ENCODE results near the gene CCDC150.
"Not testable (repeated sequence)": the region's sequence is repeated elsewhere in the genome, so short reads cannot be mapped to it uniquely, and the experiment has no call there.

Gene CCDC150

GRCh38 chr2:196718419-196719109 is 79.0 kb downstream of the CCDC150 start:
- DNase-seq = no peak

GRCh38 chr2:196719110-196719872 is 79.8 kb downstream of the CCDC150 start:
- DNase-seq = no peak

- DNase-seq = no peak
These were observed 84.1 kb downstream of the CCDC150 start for GRCh38 chr2:196723571-196723970.

- DNase-seq = no peak
These were observed 85.7 kb downstream of the CCDC150 start for GRCh38 chr2:196725218-196725617.

GRCh38 chr2:196725882-196726281 is 86.4 kb downstream of the CCDC150 start:
- peak; percentile 7 for DNase-seq

GRCh38 chr2:196729418-196729817 is 89.9 kb downstream of the CCDC150 start:
- DNase-seq = no peak

- DNase-seq = not testable (repeated sequence)
These were observed 97.1 kb downstream of the CCDC150 start for GRCh38 chr2:196736646-196737045.

- DNase-seq = no peak
These were observed 97.5 kb downstream of the CCDC150 start for GRCh38 chr2:196737046-196737445.

- DNase-seq = no peak
These were observed 99.5 kb downstream of the CCDC150 start for GRCh38 chr2:196739031-196739430.

GRCh38 chr2:196742216-196742615 is 102.7 kb downstream of the CCDC150 start:
- no peak for DNase-seq

- no peak for DNase-seq
These were observed 103.2 kb downstream of the CCDC150 start for GRCh38 chr2:196742685-196743084.

GRCh38 chr2:196743165-196743564 is 103.7 kb downstream of the CCDC150 start:
- DNase-seq = no peak

GRCh38 chr2:196745711-196746110 is 106.2 kb downstream of the CCDC150 start:
- no peak for DNase-seq

GRCh38 chr2:196747400-196747799 is 107.9 kb downstream of the CCDC150 start:
- no peak for DNase-seq

GRCh38 chr2:196748123-196748522 is 108.6 kb downstream of the CCDC150 start:
- DNase-seq = no peak

- no peak for DNase-seq
These were observed 110.9 kb downstream of the CCDC150 start for GRCh38 chr2:196750291-196750923.

GRCh38 chr2:196750977-196751631 is 111.6 kb downstream of the CCDC150 start:
- DNase-seq = peak; percentile 68

- DNase-seq = no peak
These were observed 119.2 kb downstream of the CCDC150 start for GRCh38 chr2:196758474-196759377.

- DNase-seq = no peak
These were observed 119.8 kb downstream of the CCDC150 start for GRCh38 chr2:196759378-196759706.

GRCh38 chr2:196767101-196767500 is 127.6 kb downstream of the CCDC150 start:
- DNase-seq = no peak

Data from CD4-positive, alpha-beta T cell treated with Interleukin-10 for 1 hour (primary cell).